WTC11 (cell line): Measurements from ENCODE around the gene CALU.

Experiments used
- CREB1 ChIP-seq: sonication (generic); formaldehyde crosslinking; IDR thresholded peaks from 2 replicates; pipeline ENCODE4 v1.8.0; 2023; ENCODE audit warnings: mild to moderate bottlenecking, missing genetic modification reagents
- TF ChIP-seq, protein P1 (sequence below): sonication (generic); formaldehyde crosslinking; IDR thresholded peaks from 2 replicates; pipeline ENCODE4 v1.8.0; 2022; ENCODE audit warnings: mild to moderate bottlenecking, missing genetic modification reagents

DNA sequence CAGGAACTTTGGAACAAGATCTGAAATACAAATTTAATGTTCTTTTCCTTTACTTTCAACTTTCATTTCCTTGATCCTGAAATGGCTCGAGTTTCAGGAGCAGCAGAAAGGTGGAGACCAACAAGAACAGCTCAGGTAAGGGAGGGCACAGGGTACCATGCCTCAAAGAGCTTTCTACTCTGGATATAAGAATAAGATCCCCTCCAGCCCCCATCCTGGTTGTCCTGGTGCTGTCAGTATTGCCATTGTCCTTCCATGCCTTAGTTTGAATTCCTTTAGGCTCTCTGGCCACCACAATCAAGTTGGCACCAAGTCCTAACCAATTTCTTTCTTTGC lies 12.5 kb upstream of the CALU start:
- TF ChIP-seq CREB1 (CRISPR knock-in tag): no peak
- TF ChIP-seq, protein P1, sequence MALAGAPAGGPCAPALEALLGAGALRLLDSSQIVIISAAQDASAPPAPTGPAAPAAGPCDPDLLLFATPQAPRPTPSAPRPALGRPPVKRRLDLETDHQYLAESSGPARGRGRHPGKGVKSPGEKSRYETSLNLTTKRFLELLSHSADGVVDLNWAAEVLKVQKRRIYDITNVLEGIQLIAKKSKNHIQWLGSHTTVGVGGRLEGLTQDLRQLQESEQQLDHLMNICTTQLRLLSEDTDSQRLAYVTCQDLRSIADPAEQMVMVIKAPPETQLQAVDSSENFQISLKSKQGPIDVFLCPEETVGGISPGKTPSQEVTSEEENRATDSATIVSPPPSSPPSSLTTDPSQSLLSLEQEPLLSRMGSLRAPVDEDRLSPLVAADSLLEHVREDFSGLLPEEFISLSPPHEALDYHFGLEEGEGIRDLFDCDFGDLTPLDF (CRISPR knock-in tag): no peak
